Endothelial cell of umbilical vein (primary cell): ENCODE data around the gene ITSN2.

Experiments
- EZH2 ChIP-seq: IDR thresholded peaks from 2 replicates; pipeline ENCODE4 v1.6.1; 2012; ENCODE audit warnings: borderline replicate concordance, low read depth, mild to moderate bottlenecking, moderate library complexity, low read length, inconsistent platforms; ENCODE audit not compliant: severe bottlenecking
- FOS ChIP-seq: IDR thresholded peaks from 2 replicates; pipeline ENCODE4 v1.6.1; 2011; ENCODE audit warnings: mild to moderate bottlenecking, low read length, moderate library complexity, borderline replicate concordance; ENCODE audit not compliant: insufficient read depth
- MYC ChIP-seq: IDR thresholded peaks from one replicate; pipeline ENCODE4 v1.6.1; 2011; ENCODE audit warnings: mild to moderate bottlenecking, low read depth, low read length
- POLR2A ChIP-seq: IDR thresholded peaks from 2 replicates; pipeline ENCODE4 v1.6.1; 2012; ENCODE audit warnings: low read depth, mild to moderate bottlenecking, control low read depth, low read length
- POLR2AphosphoS5 ChIP-seq: IDR thresholded peaks from 2 replicates; pipeline ENCODE4 v1.6.1; 2012; ENCODE audit warnings: low read depth, mild to moderate bottlenecking, control low read depth, low read length, moderate library complexity; ENCODE audit not compliant: insufficient read depth
- TF ChIP-seq, protein P1 (sequence below), 2 donors: IDR thresholded peaks; 1 replicate in 1 of 2; 2 replicates in 1 of 2; pipeline ENCODE4 v1.5.1; 2011; ENCODE audit warnings: low read length in 2 of 2, mild to moderate bottlenecking in 2 of 2, moderate library complexity in 2 of 2, control low read depth in 1 of 2, inconsistent platforms in 1 of 2, low read depth in 1 of 2; ENCODE audit not compliant: insufficient read depth in 1 of 2; ENCODE audit errors: extremely low read depth in 1 of 2
- TF ChIP-seq, protein P2 (sequence below): IDR thresholded peaks from 2 replicates; pipeline ENCODE4 v1.6.1; 2011; ENCODE audit not compliant: insufficient read depth, insufficient read length

DNA sequence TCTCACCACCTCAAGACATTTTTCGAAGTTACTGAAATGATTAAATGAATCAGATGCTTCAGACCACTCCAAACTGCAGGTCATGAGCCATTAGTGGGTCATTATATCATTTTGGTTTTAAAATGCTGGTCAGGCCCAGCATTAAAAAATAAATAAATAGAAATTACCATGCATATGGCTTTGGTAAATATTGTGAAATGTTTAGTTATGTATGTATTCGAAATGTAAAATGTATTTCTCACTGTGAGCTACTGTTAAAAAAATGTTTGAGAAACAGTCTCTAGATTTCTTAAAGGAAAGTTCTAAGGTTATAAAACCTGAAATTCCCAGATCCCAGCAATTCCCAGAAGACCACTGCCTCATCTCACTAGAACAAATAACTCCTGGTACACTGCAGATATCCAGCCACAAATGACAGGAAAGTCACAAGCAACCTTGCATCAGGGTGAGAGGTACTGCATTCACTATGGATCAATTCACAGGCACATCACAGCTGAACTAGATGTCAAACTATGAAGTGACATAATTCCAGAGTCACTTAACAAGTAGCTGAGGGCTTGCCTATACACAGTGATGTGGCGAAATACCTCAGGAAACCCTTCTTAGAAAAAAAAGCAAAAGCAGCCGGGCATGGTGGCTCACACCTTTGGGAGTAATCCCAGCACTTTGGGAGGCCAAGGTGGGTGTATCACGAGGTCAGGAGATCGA is 138.8 kb downstream of the ITSN2 start:
- TF ChIP-seq MYC (no peak), POLR2A (no peak), POLR2AphosphoS5 (no peak), EZH2 (no peak), FOS (no peak)
- TF ChIP-seq, protein P1, sequence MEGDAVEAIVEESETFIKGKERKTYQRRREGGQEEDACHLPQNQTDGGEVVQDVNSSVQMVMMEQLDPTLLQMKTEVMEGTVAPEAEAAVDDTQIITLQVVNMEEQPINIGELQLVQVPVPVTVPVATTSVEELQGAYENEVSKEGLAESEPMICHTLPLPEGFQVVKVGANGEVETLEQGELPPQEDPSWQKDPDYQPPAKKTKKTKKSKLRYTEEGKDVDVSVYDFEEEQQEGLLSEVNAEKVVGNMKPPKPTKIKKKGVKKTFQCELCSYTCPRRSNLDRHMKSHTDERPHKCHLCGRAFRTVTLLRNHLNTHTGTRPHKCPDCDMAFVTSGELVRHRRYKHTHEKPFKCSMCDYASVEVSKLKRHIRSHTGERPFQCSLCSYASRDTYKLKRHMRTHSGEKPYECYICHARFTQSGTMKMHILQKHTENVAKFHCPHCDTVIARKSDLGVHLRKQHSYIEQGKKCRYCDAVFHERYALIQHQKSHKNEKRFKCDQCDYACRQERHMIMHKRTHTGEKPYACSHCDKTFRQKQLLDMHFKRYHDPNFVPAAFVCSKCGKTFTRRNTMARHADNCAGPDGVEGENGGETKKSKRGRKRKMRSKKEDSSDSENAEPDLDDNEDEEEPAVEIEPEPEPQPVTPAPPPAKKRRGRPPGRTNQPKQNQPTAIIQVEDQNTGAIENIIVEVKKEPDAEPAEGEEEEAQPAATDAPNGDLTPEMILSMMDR (IDR thresholded peaks at IDR 0.05; ENCODE audit: extremely low read depth in 1 of 2, insufficient read depth in 1 of 2, low read depth in 1 of 2, low read length in 2 of 2): no peak
- TF ChIP-seq, protein P2, sequence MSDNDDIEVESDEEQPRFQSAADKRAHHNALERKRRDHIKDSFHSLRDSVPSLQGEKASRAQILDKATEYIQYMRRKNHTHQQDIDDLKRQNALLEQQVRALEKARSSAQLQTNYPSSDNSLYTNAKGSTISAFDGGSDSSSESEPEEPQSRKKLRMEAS: no peak
